OCI-LY7 (cell line): Measurements from ENCODE around the gene PPY. TPM values are rescaled to one million over a fixed set of nuclear protein-coding genes. Genes with fewer than 3 reads are reported as not detected.
A peak's percentile ranks its signal among the peaks of the same experiment; 100 is the strongest.
"Not testable (repeated sequence)": the region's sequence is repeated elsewhere in the genome, so short reads cannot be mapped to it uniquely, and the experiment has no call there.

Experiments
- BruUV-seq: library from RNA; stranded (reverse); fragments of 400-500 nt; replicated peaks from 2 replicates; lab custom pipeline; 2021; lab: Mats Ljungman, UMichigan
- CTCF ChIA-PET: fragments of 300-600 bp; sonication (Branson Sonifier 250); formaldehyde crosslinking; loops from one replicate; lab custom pipeline; 2022; ENCODE audit warnings: antibody characterized with exemption; ENCODE audit not compliant: unreplicated experiment; lab: Charles Lee
- POLR2A ChIA-PET: fragments of 300-600 bp; sonication (Branson Sonifier 250); formaldehyde crosslinking; loops from one replicate; lab custom pipeline; 2022; ENCODE audit warnings: antibody characterized with exemption; lab: Charles Lee
- DNase-seq: peaks from one replicate; pipeline ENCODE4 v3.0.0-alpha.2; 2015; ENCODE audit warnings: low spot score
- H2AFZ ChIP-seq: fragments of 200-600 bp; sonication (generic), shearing (Covaris generic); 2 replicates; pipeline ENCODE4 v1.6.1; 2014; ENCODE audit warnings: mild to moderate bottlenecking, antibody characterized with exemption, low read length, moderate library complexity
- H3K27ac ChIP-seq: fragments of 200-600 bp; sonication (generic); 2 replicates; pipeline ENCODE4 v1.5.1; 2014; ENCODE audit warnings: mixed run types, low read depth, mild to moderate bottlenecking, moderate library complexity, low read length, inconsistent platforms; ENCODE audit not compliant: poor library complexity, severe bottlenecking
- H3K36me3 ChIP-seq: fragments of 200-600 bp; sonication (generic); 2 replicates; pipeline ENCODE4 v1.6.1; 2014; ENCODE audit warnings: mild to moderate bottlenecking, antibody characterized with exemption, low read length, moderate library complexity, mixed read lengths; ENCODE audit not compliant: insufficient read depth
- H3K4me1 ChIP-seq: fragments of 200-600 bp; sonication (generic); 2 replicates; pipeline ENCODE4 v1.5.1; 2014; ENCODE audit warnings: mild to moderate bottlenecking, low read length; ENCODE audit not compliant: insufficient read depth, poor library complexity, severe bottlenecking
- H3K4me2 ChIP-seq: fragments of 200-600 bp; sonication (generic); 2 replicates; pipeline ENCODE4 v1.6.1; 2014; ENCODE audit warnings: mild to moderate bottlenecking, low read length
- H3K4me3 ChIP-seq: fragments of 200-600 bp; sonication (generic); 2 replicates; pipeline ENCODE4 v1.5.1; 2014; ENCODE audit warnings: mild to moderate bottlenecking, low read depth, low read length; ENCODE audit not compliant: poor library complexity, severe bottlenecking
- H3K79me2 ChIP-seq: fragments of 200-600 bp; sonication (generic); 2 replicates; pipeline ENCODE4 v1.6.1; 2016; ENCODE audit warnings: low read depth, mild to moderate bottlenecking, low read length, moderate library complexity, mixed read lengths; ENCODE audit not compliant: insufficient read depth
- H3K9me2 ChIP-seq: fragments of 200-600 bp; sonication (generic); 2 replicates; pipeline ENCODE4 v1.6.1; 2016; ENCODE audit warnings: mild to moderate bottlenecking, low read length, mixed read lengths; ENCODE audit not compliant: insufficient read depth
- H3K9me3 ChIP-seq: fragments of 200-600 bp; sonication (generic); 2 replicates; pipeline ENCODE4 v1.6.1; 2014; ENCODE audit warnings: mild to moderate bottlenecking, mixed run types, low read length, mixed read lengths
- H4K20me1 ChIP-seq: fragments of 200-600 bp; sonication (generic); 2 replicates; pipeline ENCODE4 v1.6.1; 2014; ENCODE audit warnings: mild to moderate bottlenecking, antibody characterized with exemption, low read length, moderate library complexity, mixed read lengths; ENCODE audit not compliant: insufficient read depth
- CTCF ChIP-seq: fragments of 200-600 bp; sonication (generic); conservative IDR thresholded peaks from 2 replicates; pipeline ENCODE4 v1.5.1; 2014; ENCODE audit warnings: mild to moderate bottlenecking, antibody characterized with exemption, low read length, moderate library complexity, mixed read lengths
- EZH2phosphoT487 ChIP-seq: fragments of 200-600 bp; sonication (generic); IDR thresholded peaks from 2 replicates; pipeline ENCODE4 v1.6.1; 2018; ENCODE audit warnings: low read depth, borderline replicate concordance, mild to moderate bottlenecking, mixed run types, antibody characterized with exemption, low read length, moderate library complexity, mixed read lengths
- intact Hi-C: fragments of 100-400 bp; cut with micrococcal nuclease; formaldehyde crosslinking; loops from one replicate; pipeline ENCODE4 v1.10.0; 2022; ENCODE audit not compliant: unreplicated experiment
- total RNA-seq, 2 experiments: library from RNA; depleted of rRNA in 1 of 2; stranded (reverse); fragments of >200 nt in 1 of 2; shearing (Covaris generic) in 1 of 2; gene quantifications; 2 replicates each; pipeline ENCODE4 v1.2.3, GENCODE V29; 2014 to 2022

PPY gene
- total RNA-seq, 2 experiments from 2014 or later, result not detected

- Histone ChIP-seq H3K79me2 (no peaks in the 10 kb centered on the region), H3K27ac (no peak overlapping the region), H3K4me1 (no peaks in the 10 kb centered on the region), H2AFZ (peak overlapping the region; percentile 8; the same call in 1 of the 2 replicates), H3K4me3 (peak overlapping the region; percentile 17), H3K36me3 (no peaks in the 10 kb centered on the region), H4K20me1 (no peaks in the 10 kb centered on the region), H3K4me2 (peak overlapping the region; percentile 50), H3K9me2 (no peaks in the 10 kb centered on the region), H3K9me3 (no peaks in the 10 kb centered on the region)
- ChIA-PET POLR2A (no interaction called here), CTCF (no interaction called here)
- peak; percentile 64 for DNase-seq
- TF ChIP-seq CTCF (no peak), EZH2phosphoT487 (no peak)
- no TSS peak for BruUV-seq
- intact Hi-C loops, result no loop called here
These were observed 42.0 kb downstream of the PPY start for GRCh38 chr17:43900183-43900857.

- H3K9me3 ChIP-seq, result no peaks in the 10 kb centered on the region
- H3K27ac ChIP-seq, result no peak overlapping the region
- CTCF ChIA-PET, result no interaction called here
- intact Hi-C loops, result no loop called here
- H3K9me2 ChIP-seq, result no peaks in the 10 kb centered on the region
- H4K20me1 ChIP-seq, result no peaks in the 10 kb centered on the region
- no peak for DNase-seq
- no peaks in the 10 kb centered on the region for H3K4me1 ChIP-seq
- BruUV-seq, result no TSS peak
- H3K79me2 ChIP-seq, result no peaks in the 10 kb centered on the region
- no peak overlapping the region for H3K4me3 ChIP-seq
- no peak overlapping the region for H2AFZ ChIP-seq
- POLR2A ChIA-PET, result interaction anchor here (0.6 kb wide), 1 partner anchor 689 kb away, joined by 3 read pairs; no protein-coding TSS in a partner anchor
- no peaks in the 10 kb centered on the region for H3K36me3 ChIP-seq
- TF ChIP-seq CTCF (no peak), EZH2phosphoT487 (no peak)
- H3K4me2 ChIP-seq, result no peak overlapping the region
These were observed 43.8 kb downstream of the PPY start for GRCh38 chr17:43898446-43898845.

- no peaks in the 10 kb centered on the region for H3K36me3 ChIP-seq
These were observed 44.4 kb downstream of the PPY start for GRCh38 chr17:43897831-43898230.

GRCh38 chr17:43894494-43894893, 47.8 kb downstream of the PPY start:
- DNase-seq, BruUV-seq, H3K9me3 ChIP-seq, H3K9me2 ChIP-seq, H3K36me3 ChIP-seq, CTCF ChIA-PET, H3K27ac ChIP-seq, H4K20me1 ChIP-seq, H3K79me2 ChIP-seq, H3K4me3 ChIP-seq, H3K4me1 ChIP-seq, intact Hi-C loops, H2AFZ ChIP-seq, H3K4me2 ChIP-seq: not testable (repeated sequence)
- POLR2A ChIA-PET, result interaction anchor here (0.6 kb wide), 1 partner anchor 598 kb away, joined by 3 read pairs; no protein-coding TSS in a partner anchor

More at GRCh38 chr17:43897831-43898230, 44.4 kb downstream of the PPY start:
- H2AFZ ChIP-seq, result no peak overlapping the region
- no TSS peak for BruUV-seq
- H3K4me3 ChIP-seq, result no peak overlapping the region
- H3K27ac ChIP-seq, result no peak overlapping the region
- H3K9me2 ChIP-seq, result no peaks in the 10 kb centered on the region
- no peaks in the 10 kb centered on the region for H3K79me2 ChIP-seq
- no peaks in the 10 kb centered on the region for H4K20me1 ChIP-seq
- TF ChIP-seq CTCF (no peak), EZH2phosphoT487 (no peak)
- H3K9me3 ChIP-seq, result no peaks in the 10 kb centered on the region
- CTCF ChIA-PET, result no interaction called here
- POLR2A ChIA-PET, result no interaction called here
- no peak for DNase-seq
- intact Hi-C loops, result no loop called here
- no peak overlapping the region for H3K4me2 ChIP-seq
- no peaks in the 10 kb centered on the region for H3K4me1 ChIP-seq
